ENCODE results near the gene NINJ2. TPM values are rescaled to one million over a fixed set of nuclear protein-coding genes. Genes with fewer than 3 reads are reported as not detected.

The NINJ2 gene
- total RNA-seq, 4 donors from 2014 or later = 0.97 to 5.4 (median 2.3) TPM; not detected in 1

GRCh38 chr12:522692-523378 is 140.4 kb downstream of the NINJ2 start:
- Histone ChIP-seq H3K27ac (no peak overlapping the region), H3K36me3 (no peaks in the 10 kb centered on the region), H3K9me3 (no peaks in the 10 kb centered on the region), H3K4me3 (no peak overlapping the region), H3K4me1 (no peaks in the 10 kb centered on the region), H3K27me3 (no peaks in the 10 kb centered on the region)
- no peak for DNase-seq
- TF ChIP-seq CTCF (IDR thresholded peaks at IDR 0.05) (no peak), POLR2A (IDR thresholded peaks at IDR 0.05) (no peak)
- intact Hi-C loops (cut with DNase I; ENCODE audit: low total_unique reads) = no loop called here

- intact Hi-C loops (cut with DNase I; ENCODE audit: low total_unique reads) = no loop called here
- Histone ChIP-seq H3K9me3 (no peaks in the 10 kb centered on the region), H3K27me3 (no peaks in the 10 kb centered on the region), H3K36me3 (no peaks in the 10 kb centered on the region), H3K4me1 (no peaks in the 10 kb centered on the region), H3K4me3 (no peak overlapping the region), H3K27ac (no peak overlapping the region)
- no peak for DNase-seq
- no peak for TF ChIP-seq POLR2A (IDR thresholded peaks at IDR 0.05)
- no peak for TF ChIP-seq CTCF (IDR thresholded peaks at IDR 0.05)
These were observed 143.1 kb downstream of the NINJ2 start for GRCh38 chr12:520119-520518.

GRCh38 chr12:517538-517937 is 145.7 kb downstream of the NINJ2 start:
- DNase-seq = no peak
- no peaks in the 10 kb centered on the region for H3K27me3 ChIP-seq
- H3K4me3 ChIP-seq = no peak overlapping the region
- TF ChIP-seq POLR2A (IDR thresholded peaks at IDR 0.05) = no peak
- H3K4me1 ChIP-seq = no peaks in the 10 kb centered on the region
- H3K36me3 ChIP-seq = no peaks in the 10 kb centered on the region
- no peak overlapping the region for H3K27ac ChIP-seq
- no peaks in the 10 kb centered on the region for H3K9me3 ChIP-seq
- intact Hi-C loops (cut with DNase I; ENCODE audit: low total_unique reads) = no loop called here

Small RNA genes lying within 50 kb of the gene (small RNA-seq; reads per million reads assigned to genes)
- not detected for gene RNU7-103P

Other genes with a start within 250 kb of the NINJ2 start
- 10 to 100 TPM in 1 of 4 donors, 1 to 10 TPM in 3; 2.2 to 29.2 (median 3.1) TPM for gene B4GALNT3, start 203.5 kb downstream of the NINJ2 start, total RNA-seq
- gene WNK1, start 89.1 kb upstream of the NINJ2 start, total RNA-seq = 100 to 1,000 TPM in 1 of 4 donors, 10 to 100 TPM in 3; 57.1 to 208 (median 81.0) TPM